Myocyte (in vitro differentiated cells): Measurements from ENCODE around the gene CDC5L. TPM values are rescaled to one million over a fixed set of nuclear protein-coding genes. Genes with fewer than 3 reads are reported as not detected.

Experiments
- DNase-seq: peaks from one replicate; pipeline ENCODE4 v3.0.0-alpha.2; 2012; ENCODE audit warnings: low read depth
- total RNA-seq: library from RNA; depleted of rRNA; stranded (reverse); fragments of >200 nt; gene quantifications from 2 replicates; pipeline ENCODE4 v1.2.3, GENCODE V29; 2014

Gene CDC5L
- total RNA-seq, 1 donor from 2014 or later, result 23.6 TPM

DNA sequence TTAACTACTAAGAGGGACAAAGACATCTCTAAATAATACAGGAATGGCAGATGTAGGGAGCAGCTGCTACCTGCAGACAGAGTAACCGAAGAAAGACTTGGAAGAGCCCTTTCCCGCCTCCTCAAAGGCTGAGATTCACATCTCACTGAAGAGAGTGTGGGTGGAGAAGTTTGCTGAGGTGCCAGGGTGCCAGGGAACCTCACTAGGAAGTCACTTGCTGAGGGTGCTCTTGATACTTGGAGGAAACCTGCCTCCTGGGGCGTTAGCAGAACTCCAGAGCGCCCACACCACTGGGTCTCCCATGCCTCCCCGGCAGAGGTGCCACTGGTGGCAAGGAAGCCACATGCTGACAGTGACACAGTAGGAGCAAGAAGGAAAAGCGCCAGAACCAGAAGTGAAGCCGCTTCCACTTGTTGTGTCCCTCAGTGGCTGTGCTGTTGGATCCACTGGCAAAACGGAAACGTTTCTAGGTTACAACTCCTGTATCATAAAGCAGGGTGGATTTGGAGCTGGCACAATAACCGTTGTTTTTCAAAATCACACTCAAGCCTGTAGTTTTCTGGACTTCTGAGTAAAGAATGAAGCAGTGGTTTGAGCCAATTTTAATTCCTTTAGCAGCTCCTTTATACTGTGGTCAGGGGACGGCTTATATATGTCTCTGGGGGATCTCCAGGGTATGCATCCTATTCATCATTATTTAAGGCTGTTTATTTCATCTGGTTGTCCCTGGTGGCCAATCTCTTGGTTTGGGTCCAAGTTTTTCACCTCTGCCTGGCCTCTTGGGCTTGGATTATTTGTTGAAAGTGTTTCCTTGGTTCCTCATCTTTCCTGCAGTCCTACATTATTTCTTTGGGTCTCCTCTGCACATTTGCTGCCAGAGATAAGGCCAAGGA lies 64.5 kb downstream of the CDC5L start:
- no peak for DNase-seq

- no peak for DNase-seq
Measured at GRCh38 chr6:44452725-44453124, 65.2 kb downstream of the CDC5L start.

DNA sequence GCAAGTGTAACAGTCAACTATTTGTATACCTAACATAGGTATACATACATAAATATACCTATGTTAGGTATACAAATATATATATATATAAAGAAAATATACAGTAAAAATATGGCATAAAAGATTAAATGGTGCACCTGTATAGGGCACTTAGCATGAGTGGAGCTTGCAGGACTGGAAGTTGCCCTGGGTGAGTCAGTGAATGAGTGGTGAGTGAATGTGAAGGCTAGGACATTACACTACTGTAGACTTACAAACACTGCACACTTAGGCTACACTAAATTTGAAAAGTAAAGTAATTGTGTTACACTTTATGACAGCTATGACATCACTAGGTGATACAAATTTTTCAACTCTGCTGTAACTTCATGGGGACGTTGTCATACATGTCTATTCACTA lies 65.6 kb downstream of the CDC5L start:
- no peak for DNase-seq

- DNase-seq, result no peak
Measured at GRCh38 chr6:44454198-44454597, 66.7 kb downstream of the CDC5L start.

DNA sequence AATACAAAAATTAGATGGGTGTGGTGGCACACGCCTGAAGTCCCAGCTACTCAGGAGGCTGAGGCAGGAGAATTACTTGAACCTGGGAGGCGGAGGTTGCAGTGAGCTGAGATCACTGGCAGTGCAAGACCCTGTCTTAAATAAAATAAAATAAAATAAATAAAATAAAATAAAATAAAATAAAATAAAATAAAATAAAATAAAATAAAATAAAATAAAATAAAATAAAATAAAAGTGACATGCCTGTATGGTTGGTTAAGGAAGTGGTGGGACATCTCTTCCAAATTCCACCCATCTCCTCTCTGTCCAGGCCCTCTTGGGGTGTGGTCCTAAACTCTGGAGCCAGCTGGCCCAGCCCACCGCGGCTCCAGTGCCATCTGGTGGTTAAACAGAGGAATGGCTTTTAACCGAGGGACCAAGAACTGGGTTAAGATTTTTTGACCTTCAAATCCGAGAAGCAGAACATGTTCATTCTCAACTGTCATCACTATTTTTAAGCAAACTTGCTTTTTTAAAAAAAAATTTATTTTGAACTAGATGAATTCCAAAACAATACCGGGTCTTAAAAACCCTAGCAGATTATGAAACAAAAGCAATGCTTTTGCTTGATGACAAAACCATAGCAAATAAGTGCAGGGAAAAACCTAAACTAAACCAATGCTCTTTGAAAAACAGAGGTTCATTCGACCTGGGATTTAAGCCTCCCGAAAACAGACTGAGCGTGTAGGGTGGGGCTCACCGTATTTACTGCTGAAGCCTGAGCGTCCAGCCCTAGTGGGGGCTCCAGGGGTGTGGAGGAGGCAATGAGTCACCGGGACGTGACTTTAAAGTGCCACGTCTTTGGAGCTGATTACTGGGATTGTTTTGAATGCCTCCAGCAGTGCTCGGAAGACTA lies 68.8 kb downstream of the CDC5L start:
- peak; percentile 70 for DNase-seq

- no peak for DNase-seq
Measured at GRCh38 chr6:44456966-44457292, 69.4 kb downstream of the CDC5L start.

DNA sequence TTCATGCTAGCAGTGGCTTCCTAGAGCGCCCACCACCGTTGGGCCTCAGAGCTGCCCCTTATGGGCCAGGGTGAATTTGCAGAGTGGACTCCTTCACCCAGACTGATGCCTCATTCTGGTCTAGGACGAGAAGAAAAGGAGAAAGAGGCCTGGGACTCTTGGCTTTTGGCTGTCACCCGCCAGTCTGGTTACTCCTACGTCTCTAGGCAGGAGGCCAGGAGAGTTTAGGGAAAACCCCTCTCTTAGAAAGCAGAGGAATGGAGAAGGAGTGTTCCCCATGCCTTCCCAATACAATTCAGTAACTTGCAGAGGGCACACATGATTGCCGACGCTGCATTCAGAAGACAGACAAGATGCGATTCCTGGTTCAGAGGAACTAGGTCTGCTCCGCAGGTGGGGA lies 70.1 kb downstream of the CDC5L start:
- no peak for DNase-seq

DNA sequence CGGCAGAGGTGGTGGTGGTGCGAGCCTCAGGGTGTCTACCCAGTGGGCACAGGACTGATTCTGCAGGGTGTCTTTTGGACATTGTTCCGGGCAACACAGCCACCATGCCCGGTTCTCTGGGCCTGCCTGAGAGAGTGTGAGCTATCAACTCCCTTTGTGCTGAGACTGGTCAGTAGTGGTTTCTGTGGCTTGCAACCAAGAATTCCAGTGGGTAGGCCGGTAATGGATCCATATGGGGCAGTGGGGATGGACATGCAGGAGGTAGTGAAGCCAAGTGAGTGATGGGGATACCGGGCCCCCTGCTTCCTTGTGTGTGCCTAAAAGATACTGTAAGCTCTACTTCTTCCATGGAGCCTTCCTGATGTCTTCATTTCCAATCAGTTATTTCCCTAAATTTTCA lies 71.0 kb downstream of the CDC5L start:
- DNase-seq, result peak; percentile 70

DNA sequence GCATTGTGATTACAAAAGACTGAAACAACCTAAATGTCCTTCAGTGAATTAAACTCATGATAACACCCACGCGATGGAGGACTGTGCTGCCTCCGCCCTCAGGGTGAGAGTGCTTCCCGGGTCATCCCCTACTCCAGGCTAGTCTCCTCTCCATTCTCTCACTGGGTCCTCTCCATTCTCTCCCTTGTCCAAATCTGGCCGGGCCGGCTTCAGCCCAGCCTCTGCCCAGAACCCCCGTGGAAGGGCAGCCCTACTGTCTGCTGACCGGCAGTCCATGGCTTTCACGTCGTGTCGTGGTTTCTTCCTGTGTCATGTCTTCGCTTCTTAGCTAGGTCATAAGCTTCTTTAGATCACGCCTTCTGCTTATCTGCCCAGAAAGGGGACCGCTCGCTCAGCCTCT lies 74.8 kb downstream of the CDC5L start:
- no peak for DNase-seq

DNA sequence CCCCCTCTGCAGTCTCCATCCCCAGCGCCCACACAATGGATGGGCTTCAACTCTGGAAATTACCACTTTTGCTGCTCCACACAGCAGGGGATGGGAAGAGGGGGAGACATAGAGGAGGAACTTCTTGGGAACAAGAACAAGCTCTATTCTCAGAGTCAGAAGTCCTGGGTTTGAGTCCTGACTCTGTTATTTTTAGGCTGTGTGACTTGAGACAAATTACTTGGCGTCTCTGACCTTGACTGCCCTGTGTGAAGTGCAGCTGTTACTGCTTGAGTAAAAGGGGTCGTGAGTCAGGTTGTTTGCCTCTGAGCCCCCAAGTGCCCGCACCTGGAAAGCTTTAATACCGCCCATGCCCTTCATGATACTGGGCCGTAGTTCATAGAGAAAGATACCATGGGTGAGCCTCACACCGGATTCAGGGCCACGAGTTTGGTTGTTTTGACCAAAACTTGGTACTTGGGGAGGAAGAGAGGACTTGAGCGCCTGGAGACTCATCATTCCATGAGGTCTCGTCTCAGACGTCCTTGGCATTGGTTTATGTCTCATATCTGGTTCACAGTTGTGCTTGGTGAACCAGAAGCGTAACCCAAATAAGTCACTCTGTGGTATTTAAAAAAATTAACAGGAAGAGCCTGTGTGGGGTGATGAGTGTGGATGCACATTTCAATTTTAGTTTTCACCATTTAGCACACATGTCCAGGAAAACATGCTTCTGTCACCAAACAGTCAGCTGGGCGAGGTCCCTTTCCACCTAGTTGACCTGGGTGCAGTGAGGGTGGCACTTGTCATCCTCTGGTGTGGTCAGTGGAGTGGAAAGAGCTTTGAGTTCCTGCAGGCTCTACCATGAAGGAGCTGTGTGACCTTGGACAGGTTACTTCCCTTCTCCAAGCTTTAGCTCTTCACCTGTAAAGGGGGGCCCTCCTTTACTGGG lies 75.6 kb downstream of the CDC5L start:
- DNase-seq, result no peak

GRCh38 chr6:44463728-44464450 lies 76.4 kb downstream of the CDC5L start:
- no peak for DNase-seq

GRCh38 chr6:44464527-44465310 lies 77.2 kb downstream of the CDC5L start:
- peak; percentile 60 for DNase-seq

GRCh38 chr6:44466955-44467354 lies 79.4 kb downstream of the CDC5L start:
- no peak for DNase-seq

GRCh38 chr6:44468835-44469234 lies 81.3 kb downstream of the CDC5L start:
- DNase-seq, result no peak

DNA sequence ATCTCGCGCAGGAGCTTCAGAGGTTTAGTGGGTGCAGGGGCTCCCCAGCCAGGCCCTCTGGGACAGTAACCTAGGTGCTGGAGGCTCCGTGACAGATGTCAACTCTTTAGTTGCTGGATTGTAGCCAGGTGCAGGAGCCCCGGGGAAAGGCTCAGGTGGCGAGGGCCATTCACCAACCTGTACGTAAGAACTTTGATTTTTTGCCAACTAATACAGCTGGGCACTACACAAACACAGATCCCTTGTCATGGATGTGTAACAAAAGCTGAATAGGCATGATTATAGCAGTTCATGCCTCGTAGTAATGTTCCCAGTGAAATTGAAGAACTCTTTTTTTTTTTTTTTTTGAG lies 82.6 kb downstream of the CDC5L start:
- no peak for DNase-seq

DNA sequence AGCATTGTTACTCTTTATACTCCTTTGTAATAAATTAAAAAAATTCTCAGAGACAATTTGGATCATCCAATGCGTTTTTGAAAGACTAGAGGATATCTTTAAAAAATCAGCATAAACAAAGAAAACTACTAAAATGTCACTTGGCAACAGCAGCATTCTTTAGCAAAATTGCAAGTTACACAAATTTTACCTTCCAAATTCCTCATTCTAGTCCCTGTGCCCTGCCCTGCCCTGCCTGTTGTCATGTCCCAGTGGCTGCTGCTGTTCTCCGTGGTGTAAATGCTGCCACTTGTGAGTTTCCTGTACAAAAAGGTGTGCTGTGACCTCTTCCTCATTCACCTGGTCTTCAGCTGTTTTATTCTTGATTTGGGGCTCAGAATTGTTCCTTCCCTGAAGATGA lies 83.2 kb downstream of the CDC5L start:
- DNase-seq, result no peak

DNA sequence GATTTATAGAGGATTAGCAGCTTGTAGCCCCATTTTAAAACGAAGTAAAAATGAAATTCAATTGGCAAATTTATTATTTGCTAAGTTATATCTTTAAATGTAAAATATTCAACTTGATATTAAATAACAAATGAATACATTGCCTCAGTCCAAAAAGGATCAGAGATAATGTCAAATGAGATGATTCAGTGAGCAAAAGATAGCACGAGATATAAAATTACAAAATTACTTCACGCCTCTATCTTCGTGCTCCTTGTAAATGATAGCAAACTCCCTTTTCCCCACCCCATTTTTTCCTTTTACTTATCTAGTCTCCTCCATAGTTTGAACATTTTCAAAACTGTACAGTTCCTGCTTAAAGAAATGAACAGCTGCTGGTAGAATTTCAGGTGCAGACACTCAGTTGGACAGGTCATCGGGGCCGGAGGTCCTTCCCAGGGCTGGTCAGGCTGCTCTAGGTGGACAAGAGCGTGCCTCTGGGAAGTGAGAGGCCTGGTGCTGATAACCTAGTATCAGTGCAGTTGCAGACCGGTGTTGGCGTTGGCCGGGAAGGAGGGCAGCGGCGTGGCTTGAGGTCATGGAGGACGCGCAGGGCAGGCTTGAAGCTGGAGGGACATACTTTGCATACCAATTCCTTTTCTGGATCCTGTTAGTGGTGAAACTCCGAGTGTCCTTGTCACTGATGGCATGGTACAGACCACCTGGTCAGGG lies 83.9 kb downstream of the CDC5L start:
- no peak for DNase-seq

- no peak for DNase-seq
Measured at GRCh38 chr6:44472250-44472945, 84.9 kb downstream of the CDC5L start.
